ENCODE data around the gene ADSS2.
"Not testable (repeated sequence)": the region's sequence is repeated elsewhere in the genome, so short reads cannot be mapped to it uniquely, and the experiment has no call there.

The ADSS2 gene

GRCh38 chr1:244451539-244451950, at the start of gene ADSS2:
ADSS2 (minus strand) TSS chr1:244451909; CDS start chr1:244451817, 92 bp downstream.
- no peak for DNase-seq

GRCh38 chr1:244500515-244500914, 48.8 kb upstream of the ADSS2 start:
- DNase-seq = not testable (repeated sequence)

GRCh38 chr1:244499484-244499883, 47.8 kb upstream of the ADSS2 start:
- DNase-seq = not testable (repeated sequence)

- DNase-seq = no peak
Observed at GRCh38 chr1:244497805-244498204, 46.1 kb upstream of the ADSS2 start.

GRCh38 chr1:244496186-244496585, 44.5 kb upstream of the ADSS2 start:
- no peak for DNase-seq

GRCh38 chr1:244494653-244495052, 42.9 kb upstream of the ADSS2 start:
- no peak for DNase-seq

GRCh38 chr1:244484971-244485370, 33.3 kb upstream of the ADSS2 start:
- DNase-seq = not testable (repeated sequence)

GRCh38 chr1:244473059-244473605, 21.4 kb upstream of the ADSS2 start:
- no peak for DNase-seq

GRCh38 chr1:244466724-244467123, 15.0 kb upstream of the ADSS2 start:
- no peak for DNase-seq

GRCh38 chr1:244461245-244462071, 9.7 kb upstream of the ADSS2 start, which contains the start of gene CATSPERE:
CATSPERE (plus strand) TSS chr1:244461273; CDS start chr1:244461430, 157 bp downstream.
- peak; percentile 70 for DNase-seq

- DNase-seq = no peak
Observed at GRCh38 chr1:244460197-244460596, 8.5 kb upstream of the ADSS2 start.

- DNase-seq = no peak
Observed at GRCh38 chr1:244458781-244459180, 7.1 kb upstream of the ADSS2 start.

- DNase-seq = no peak
Observed at GRCh38 chr1:244456586-244456985, 4.9 kb upstream of the ADSS2 start.

- DNase-seq = no peak
Observed at GRCh38 chr1:244454412-244454811, 2.7 kb upstream of the ADSS2 start.

- peak; percentile 99 for DNase-seq
Observed at GRCh38 chr1:244451951-244452795, 464 bp upstream of the ADSS2 start.

- peak; percentile 52 for DNase-seq
Observed at GRCh38 chr1:244450597-244451538, 841 bp downstream of the ADSS2 start.

- DNase-seq = no peak
Observed at GRCh38 chr1:244449936-244450508, 1.7 kb downstream of the ADSS2 start.

- DNase-seq = no peak
Observed at GRCh38 chr1:244448279-244449036, 3.3 kb downstream of the ADSS2 start.

- no peak for DNase-seq
Observed at GRCh38 chr1:244447552-244447951, 4.2 kb downstream of the ADSS2 start.

- no peak for DNase-seq
Observed at GRCh38 chr1:244447024-244447423, 4.7 kb downstream of the ADSS2 start.
